ENCODE results near the gene SESTD1.

DNA sequence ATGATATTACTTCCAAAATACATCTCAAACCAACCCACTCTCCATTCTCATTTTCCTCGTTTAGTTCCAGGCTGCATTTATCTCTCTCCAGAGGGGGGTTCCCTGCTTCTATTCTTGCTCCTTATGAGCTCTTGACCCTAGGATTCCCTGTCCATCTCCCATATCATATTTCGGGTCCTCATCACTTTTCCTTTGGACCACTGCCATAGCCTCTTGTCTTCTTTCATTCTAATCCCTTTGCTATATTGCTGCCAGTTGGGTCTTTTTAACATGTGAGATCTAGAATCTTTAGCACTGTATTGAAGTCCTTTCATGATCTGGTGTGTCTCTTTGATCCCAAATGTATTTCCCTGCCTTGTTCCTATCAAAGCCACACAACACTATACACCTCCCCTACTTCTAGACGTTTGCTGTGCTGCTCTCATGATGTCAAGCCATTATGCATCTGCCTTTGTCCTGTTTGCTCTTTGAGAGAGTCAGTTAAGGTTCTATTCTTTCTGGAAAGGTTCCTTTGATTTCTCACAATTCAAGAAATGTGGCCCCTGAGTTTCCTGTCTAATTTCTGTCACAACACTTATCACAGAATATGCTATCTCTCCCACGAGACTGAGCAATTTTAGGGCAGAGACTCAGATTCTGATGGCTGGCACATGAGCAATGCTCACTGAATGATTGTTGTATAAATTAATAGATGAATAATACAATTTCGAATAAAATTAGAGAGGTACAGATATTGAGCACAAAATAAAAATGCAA lies 43.2 kb upstream of the SESTD1 start:
- TF ChIP-seq CTCF (conservative IDR thresholded peaks at IDR 0.05) (no peak), ZFX (IDR thresholded peaks at IDR 0.05) (no peak)

Data from C4-2B (cell line).